OCI-LY1 (cell line): Measurements from ENCODE around the gene UMPS.
A peak's percentile ranks its signal among the peaks of the same experiment; 100 is the strongest.

ENCODE experiments used
- H2AFZ ChIP-seq: fragments of 200-600 bp; sonication (generic), shearing (Covaris generic); 2 replicates; pipeline ENCODE4 v1.6.0; 2014; ENCODE audit warnings: antibody characterized with exemption, mild to moderate bottlenecking, low read length
- H3F3A ChIP-seq: fragments of 200-600 bp; sonication (generic), shearing (Covaris generic); 2 replicates; pipeline ENCODE4 v1.6.0; 2014; ENCODE audit warnings: mild to moderate bottlenecking, antibody characterized with exemption, low read length, moderate library complexity; ENCODE audit not compliant: insufficient read depth
- H3K27ac ChIP-seq: fragments of 200-600 bp; sonication (generic); 2 replicates; pipeline ENCODE4 v1.5.1; 2014; ENCODE audit warnings: low read length, mixed run types, mild to moderate bottlenecking, low read depth; ENCODE audit not compliant: poor library complexity, severe bottlenecking
- H3K27me3 ChIP-seq: fragments of 200-600 bp; sonication (generic); 2 replicates; pipeline ENCODE4 v1.6.0; 2014; ENCODE audit warnings: antibody characterized with exemption, mild to moderate bottlenecking, low read length, moderate library complexity; ENCODE audit not compliant: insufficient read depth
- H3K36me3 ChIP-seq: fragments of 200-600 bp; sonication (generic); 2 replicates; pipeline ENCODE4 v1.6.1; 2014; ENCODE audit warnings: mild to moderate bottlenecking, antibody characterized with exemption, low read length, moderate library complexity, mixed read lengths; ENCODE audit not compliant: insufficient read depth
- H3K4me1 ChIP-seq: fragments of 200-600 bp; sonication (generic); 2 replicates; pipeline ENCODE4 v1.5.1; 2014; ENCODE audit warnings: mild to moderate bottlenecking, low read length, moderate library complexity; ENCODE audit not compliant: insufficient read depth, severe bottlenecking
- H3K4me2 ChIP-seq: fragments of 200-600 bp; sonication (generic), shearing (Covaris generic); 2 replicates; pipeline ENCODE4 v1.6.1; 2014; ENCODE audit warnings: low read length
- H3K4me3 ChIP-seq: fragments of 200-600 bp; sonication (generic); 2 replicates; pipeline ENCODE4 v1.5.1; 2014; ENCODE audit warnings: low read length, low read depth, mild to moderate bottlenecking, mixed read lengths; ENCODE audit not compliant: poor library complexity, severe bottlenecking
- H3K79me2 ChIP-seq: fragments of 200-600 bp; shearing (Covaris generic); 2 replicates; pipeline ENCODE4 v1.6.1; 2016; ENCODE audit warnings: mixed run types, low read length, mixed read lengths; ENCODE audit not compliant: insufficient read depth
- H3K9ac ChIP-seq: fragments of 200-600 bp; sonication (generic), shearing (Covaris generic); 2 replicates; pipeline ENCODE4 v1.6.1; 2014; ENCODE audit warnings: mild to moderate bottlenecking, low read length, mixed read lengths
- H3K9me2 ChIP-seq: fragments of 200-600 bp; sonication (generic), shearing (Covaris generic); 2 replicates; pipeline ENCODE4 v1.6.1; 2014; ENCODE audit warnings: low read depth, mild to moderate bottlenecking, low read length, mixed read lengths
- H3K9me3 ChIP-seq: fragments of 200-600 bp; shearing (Covaris generic); 2 replicates; pipeline ENCODE4 v1.6.1; 2014; ENCODE audit warnings: low read length, mixed read lengths
- H4K20me1 ChIP-seq: fragments of 200-600 bp; sonication (generic), shearing (Covaris generic); 2 replicates; pipeline ENCODE4 v1.6.0; 2016; ENCODE audit warnings: mild to moderate bottlenecking, low read length; ENCODE audit not compliant: insufficient read depth
- CTCF ChIP-seq: fragments of 200-600 bp; sonication (generic), shearing (Covaris generic); IDR thresholded peaks from 2 replicates; pipeline ENCODE4 v1.5.1; 2017; ENCODE audit warnings: mild to moderate bottlenecking, antibody characterized with exemption, low read length, moderate library complexity, mixed read lengths
- EZH2 ChIP-seq: fragments of 200-600 bp; sonication (generic), shearing (Covaris generic); IDR thresholded peaks from 2 replicates; pipeline ENCODE4 v1.8.0; 2017; ENCODE audit warnings: borderline replicate concordance, mixed run types, mild to moderate bottlenecking, antibody characterized with exemption, low read length, moderate library complexity, mixed read lengths

Gene UMPS

GRCh38 chr3:124731760-124732159 is 1.5 kb downstream of the UMPS start:
- peak overlapping the region; percentile 76 for H3K4me3 ChIP-seq

DNA sequence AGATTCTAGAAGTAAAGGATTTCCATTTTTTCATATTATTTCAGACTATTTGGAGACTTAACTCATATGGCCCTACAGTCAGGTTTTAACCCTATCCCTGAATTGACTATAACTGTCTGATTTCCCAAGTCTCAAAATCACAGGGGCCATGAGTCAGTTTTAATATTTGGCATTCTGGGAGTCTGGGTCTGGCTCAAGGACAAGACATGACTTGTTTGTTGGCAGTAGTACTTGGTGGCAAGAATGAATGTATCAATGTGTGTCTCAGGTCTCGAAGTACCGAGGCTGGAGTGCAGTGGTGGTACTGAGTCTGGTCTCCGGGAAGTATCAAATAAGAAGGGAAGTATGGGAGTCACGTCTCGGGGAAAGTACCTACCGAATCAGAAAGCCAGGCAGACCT is 10.8 kb downstream of the UMPS start:
- no peak overlapping the region for H3K27ac ChIP-seq
- no peaks in the 10 kb centered on the region for H4K20me1 ChIP-seq
- no peak overlapping the region for H3K9ac ChIP-seq
- H2AFZ ChIP-seq: no peak overlapping the region
- no peaks in the 10 kb centered on the region for H3K9me2 ChIP-seq
- H3F3A ChIP-seq: no peaks in the 10 kb centered on the region
- H3K4me1 ChIP-seq: no peaks in the 10 kb centered on the region
- H3K79me2 ChIP-seq: no peaks in the 10 kb centered on the region
- H3K27me3 ChIP-seq: no peaks in the 10 kb centered on the region
- H3K4me3 ChIP-seq: no peak overlapping the region
- no peak for TF ChIP-seq CTCF
- no peak for TF ChIP-seq EZH2
- no peak overlapping the region for H3K4me2 ChIP-seq
- no peaks in the 10 kb centered on the region for H3K9me3 ChIP-seq
- H3K36me3 ChIP-seq: peaks cover 92% of the 10 kb centered on the region

More at GRCh38 chr3:124731760-124732159, 1.5 kb downstream of the UMPS start:
- H3K27me3 ChIP-seq: no peaks in the 10 kb centered on the region
- H3K79me2 ChIP-seq: peaks cover 37% of the 10 kb centered on the region
- no peak overlapping the region for H3K9ac ChIP-seq
- TF ChIP-seq EZH2: no peak
- no peak for TF ChIP-seq CTCF
- H4K20me1 ChIP-seq: no peaks in the 10 kb centered on the region
- no peaks in the 10 kb centered on the region for H3K9me3 ChIP-seq
- H3K4me1 ChIP-seq: peaks cover 30% of the 10 kb centered on the region
- H3F3A ChIP-seq: no peaks in the 10 kb centered on the region
- H3K36me3 ChIP-seq: peaks cover 29% of the 10 kb centered on the region
- no peak overlapping the region for H3K27ac ChIP-seq
- H3K4me2 ChIP-seq: peak overlapping the region; percentile 68
- H2AFZ ChIP-seq: no peak overlapping the region
- H3K9me2 ChIP-seq: no peaks in the 10 kb centered on the region

DNA sequence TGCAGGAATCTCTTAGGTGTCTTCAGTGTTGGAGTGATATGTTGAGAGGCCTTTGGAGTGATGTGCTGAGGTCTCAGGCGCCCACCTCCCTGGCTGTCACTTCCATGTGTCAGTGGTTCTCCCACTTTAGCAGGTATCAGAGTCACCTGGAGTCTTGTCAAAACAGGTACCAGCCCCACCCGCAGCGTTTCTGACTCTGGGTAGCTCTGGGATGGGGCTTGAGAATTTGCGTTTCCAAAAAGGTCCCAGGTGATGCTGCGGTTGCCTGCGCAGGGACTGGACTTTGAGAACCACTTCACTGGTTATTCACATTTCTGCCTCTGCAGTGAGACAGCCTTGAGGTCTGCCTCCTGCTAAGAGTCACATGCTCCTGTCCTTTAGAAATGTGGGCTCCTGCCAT is 15.5 kb downstream of the UMPS start:
- peaks cover 60% of the 10 kb centered on the region for H3K36me3 ChIP-seq
- H3K9ac ChIP-seq: no peak overlapping the region
- H3K4me3 ChIP-seq: no peak overlapping the region
- H3K27me3 ChIP-seq: no peaks in the 10 kb centered on the region
- no peaks in the 10 kb centered on the region for H3F3A ChIP-seq
- no peaks in the 10 kb centered on the region for H3K9me2 ChIP-seq
- H3K79me2 ChIP-seq: no peaks in the 10 kb centered on the region
- no peak for TF ChIP-seq EZH2
- no peak overlapping the region for H3K4me2 ChIP-seq
- no peaks in the 10 kb centered on the region for H3K4me1 ChIP-seq
- H4K20me1 ChIP-seq: no peaks in the 10 kb centered on the region
- H3K27ac ChIP-seq: no peak overlapping the region
- H2AFZ ChIP-seq: no peak overlapping the region
- no peaks in the 10 kb centered on the region for H3K9me3 ChIP-seq
